GM21526 (cell line): ENCODE data around the gene CADPS.

Experiments
- ATAC-seq: cut with Tn5 transposase; IDR thresholded peaks from one replicate; pipeline ENCODE4 v1.9.1; 2021; ENCODE audit warnings: moderate library complexity; ENCODE audit not compliant: unreplicated experiment, low FRiP score

The CADPS gene

DNA sequence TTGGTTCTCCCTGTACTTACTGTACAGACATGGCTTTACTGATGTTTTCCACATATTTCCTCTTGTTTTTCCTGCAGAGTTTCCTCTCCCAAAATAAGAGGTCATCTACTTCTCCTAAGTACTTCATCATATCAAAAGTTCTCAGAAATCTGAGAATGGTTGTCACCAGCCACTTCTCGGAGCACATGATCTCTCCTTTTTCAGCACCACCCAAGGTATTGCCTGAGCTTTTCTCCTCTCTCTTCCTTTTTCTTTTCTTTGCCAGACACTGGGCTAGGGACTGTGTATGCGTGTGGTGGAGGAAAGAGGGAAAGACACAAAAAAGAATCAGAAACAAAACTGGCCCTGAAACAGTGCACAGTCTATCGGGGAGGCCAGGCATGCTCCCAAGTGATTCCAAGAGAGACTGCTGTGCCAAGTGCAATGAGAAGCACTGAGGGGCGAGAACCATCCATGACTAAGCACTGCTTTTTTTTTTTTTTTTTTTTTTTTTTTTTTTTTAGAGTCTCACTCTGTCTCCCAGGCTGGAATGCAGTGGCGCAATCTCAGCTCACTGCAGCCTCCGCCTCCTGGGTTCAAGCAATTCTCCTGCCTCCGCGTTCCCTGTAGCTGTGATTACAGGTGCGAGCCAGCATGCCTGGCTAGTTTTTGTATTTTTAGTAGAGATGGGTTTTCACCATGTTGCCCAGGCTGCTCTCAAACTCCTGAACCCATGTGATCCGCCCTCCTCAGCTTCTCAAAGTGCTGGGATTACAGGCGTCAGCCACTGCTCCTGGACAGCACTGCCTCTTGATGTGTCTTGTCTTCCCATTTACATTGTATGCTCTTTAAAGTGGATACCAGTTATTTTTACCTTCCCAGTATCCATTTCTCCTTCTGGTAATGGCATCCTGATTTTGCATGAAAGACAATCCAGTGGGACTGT, 307.9 kb downstream of the CADPS start:
- ATAC-seq: no peak

DNA sequence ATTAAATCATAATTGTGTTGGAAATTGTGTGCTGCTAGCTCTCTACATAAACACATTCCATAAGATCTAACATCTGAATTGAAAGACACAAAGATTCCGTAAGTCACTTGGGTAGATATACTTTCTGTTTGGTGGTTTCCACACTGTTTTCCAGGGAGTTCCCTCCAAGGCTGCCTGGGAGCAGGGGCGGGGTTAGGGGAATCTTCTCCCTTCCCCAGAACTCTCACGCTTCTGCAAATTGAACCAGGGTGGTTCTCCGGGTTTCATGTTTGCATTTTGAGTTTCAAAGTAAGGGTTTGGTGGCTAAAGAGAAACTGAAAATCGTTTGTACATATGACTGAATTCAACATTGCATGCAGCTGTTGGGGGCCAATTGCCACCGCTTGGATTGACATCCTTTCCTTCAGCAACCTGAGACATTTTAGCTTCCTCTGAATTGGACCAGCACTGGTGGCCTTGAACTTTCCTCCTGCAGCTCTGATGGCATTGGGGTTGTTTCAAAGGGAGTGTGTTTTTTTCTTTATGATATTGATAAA, 309.1 kb downstream of the CADPS start:
- peak; percentile 74 for ATAC-seq

DNA sequence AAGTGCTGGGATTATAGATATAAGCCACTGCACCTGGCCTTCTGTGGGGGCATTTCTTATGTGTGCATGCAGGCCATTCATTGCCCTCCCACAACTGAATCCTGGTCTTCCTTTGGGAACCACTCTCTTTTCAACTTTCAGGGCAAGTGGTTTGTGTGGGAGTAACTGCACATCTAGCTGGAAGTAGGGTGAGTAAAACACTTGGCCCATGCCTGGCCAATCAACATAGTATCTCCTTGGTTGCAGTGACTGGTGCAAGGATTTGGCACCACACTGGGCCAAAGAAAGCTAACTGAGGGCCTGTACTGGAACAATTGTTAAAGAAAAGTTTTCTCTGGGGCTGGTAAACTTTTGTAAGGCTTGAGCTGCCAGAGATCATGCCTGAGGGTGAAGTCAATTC, 312.6 kb downstream of the CADPS start:
- no peak for ATAC-seq

DNA sequence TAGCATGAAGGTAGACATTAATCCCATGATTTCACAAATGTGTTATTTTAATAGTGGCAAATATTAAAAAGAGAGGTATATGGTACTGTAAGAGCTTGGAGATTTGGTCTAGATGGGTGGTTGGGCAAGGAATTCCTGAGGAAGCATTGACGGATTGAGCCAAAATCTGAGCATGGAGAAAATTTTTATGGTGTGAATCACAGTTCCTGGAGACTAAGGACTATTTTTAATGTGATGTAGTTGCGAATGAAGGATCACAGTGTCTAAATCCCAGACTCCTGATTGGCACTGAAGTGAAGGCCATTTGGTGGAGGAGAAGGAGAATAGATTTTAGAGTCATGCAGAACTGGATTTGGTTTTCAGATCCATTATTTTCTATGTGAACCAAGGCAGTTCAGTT, 313.2 kb downstream of the CADPS start:
- no peak for ATAC-seq

DNA sequence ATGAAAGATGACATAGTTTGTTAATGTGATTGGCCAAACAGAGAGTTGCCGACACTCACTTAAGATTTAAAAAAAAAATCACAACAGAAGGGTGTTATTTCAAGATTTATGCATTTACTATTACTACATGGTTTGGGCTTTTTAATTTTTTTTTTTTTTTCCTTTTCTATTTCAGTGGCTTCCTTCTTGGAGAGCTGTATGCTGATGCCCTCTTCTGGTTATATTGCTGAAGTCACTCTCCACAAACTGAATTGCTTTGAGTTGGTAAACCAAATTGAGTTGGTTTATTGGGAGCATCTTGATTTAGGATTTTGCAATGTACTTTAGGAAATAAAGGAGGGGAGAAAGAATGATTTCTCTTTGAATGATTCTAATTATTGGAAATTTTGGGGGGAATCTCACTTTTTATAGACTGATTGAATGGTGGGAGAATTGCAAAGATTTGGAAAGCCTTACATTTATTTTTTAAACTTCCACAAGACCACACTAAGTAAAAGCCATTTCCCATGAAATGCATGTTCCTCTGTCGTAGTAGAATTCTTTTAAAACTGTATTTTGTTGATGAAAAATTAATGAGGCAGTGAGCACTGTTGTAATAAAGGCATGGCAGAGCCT, 315.3 kb downstream of the CADPS start:
- no peak for ATAC-seq

DNA sequence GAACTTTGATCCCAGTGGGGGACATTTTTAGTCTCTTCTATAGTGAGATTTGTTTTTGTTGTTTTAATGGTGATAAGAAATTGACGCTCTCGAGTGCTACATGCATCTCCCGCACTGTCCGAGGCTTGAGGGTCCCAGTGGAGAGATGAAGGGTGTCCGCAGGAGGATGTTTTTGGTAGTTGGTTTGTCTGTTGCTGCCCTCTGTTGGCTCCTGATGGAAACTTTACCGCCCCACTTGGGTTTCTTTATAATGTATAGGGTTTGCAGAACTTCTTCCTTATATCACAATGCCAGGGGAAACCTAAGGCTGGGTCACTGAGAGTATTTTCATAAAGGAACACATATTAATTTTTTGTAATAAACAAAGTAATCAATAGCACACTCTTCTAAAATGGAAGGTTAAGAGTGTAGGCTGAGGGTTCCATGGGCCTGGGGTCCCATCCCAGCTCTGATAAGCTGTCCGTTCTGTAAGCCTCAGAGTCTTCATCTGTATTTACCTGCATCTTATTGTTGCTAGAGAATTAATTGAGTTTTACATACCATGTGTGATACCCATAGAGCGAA, 316.6 kb downstream of the CADPS start:
- ATAC-seq: no peak

DNA sequence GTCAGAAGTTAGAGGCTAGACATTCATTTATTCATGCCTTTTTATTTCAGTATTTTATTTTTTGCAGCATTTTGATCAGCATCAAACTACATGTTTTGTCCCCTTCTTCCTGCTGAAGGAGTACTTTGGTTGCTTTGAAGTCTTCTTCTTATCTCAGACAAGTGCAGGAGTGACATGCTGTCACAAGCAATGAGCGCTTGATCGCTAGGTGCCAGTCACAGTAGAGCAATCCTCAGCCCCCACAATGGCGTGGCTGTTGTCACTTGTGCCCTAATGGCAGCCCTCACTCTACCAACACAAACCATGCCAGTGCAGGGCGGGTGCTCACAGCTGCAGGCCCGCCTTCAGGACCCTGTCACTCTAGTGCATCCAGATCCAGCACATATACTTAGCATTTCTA, 317.2 kb downstream of the CADPS start:
- no peak for ATAC-seq

DNA sequence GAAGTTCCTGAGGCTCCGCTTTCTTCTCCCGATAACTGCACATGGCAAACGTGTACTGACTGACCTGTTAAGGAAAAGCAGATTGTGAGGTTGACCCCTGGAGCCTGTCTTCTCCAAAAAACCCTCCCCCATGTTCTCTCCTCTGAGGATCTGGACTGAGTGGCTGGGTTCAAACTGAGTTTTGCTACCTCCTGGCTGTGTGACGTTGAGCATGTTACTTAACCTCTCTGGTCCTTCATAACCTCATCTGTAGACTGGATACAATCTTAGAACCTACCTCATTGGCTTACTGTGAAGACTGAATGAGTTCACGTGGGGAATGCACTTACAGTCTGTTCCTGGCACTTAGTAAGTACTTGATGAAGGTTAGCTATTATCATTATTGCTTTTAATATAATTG, 317.8 kb downstream of the CADPS start:
- no peak for ATAC-seq

DNA sequence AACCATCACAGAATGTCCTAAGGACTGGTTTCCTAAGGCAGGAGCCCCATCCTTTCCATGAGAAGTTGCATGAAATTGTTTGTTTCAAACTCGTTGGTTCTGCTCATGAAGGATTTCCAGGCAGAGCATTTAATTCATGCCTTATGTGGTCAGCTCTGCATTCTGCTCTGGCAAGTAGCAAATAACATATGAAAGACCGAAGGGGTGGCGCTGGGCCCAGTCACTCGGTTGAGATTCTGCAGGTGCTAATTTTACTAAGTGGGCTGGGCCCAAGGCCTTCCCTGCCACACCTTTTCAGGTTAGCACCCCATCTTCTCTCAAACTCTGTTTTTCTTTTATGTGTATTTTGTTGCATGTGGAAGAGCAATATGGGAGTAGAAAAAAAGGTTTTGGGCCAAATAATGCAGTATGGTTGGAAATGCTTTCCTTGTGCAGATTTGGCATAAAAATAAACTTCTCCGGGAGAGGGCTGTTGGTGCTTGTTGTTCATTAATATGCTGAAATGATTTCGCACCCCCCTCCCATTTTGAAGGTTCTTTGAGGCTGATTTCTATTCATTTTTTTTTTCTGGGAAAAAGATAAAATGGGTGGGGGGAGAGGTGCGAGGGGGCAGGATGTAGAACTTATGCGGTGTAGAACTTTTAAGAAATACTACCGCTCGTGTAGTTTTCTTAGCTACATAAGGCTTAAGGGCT, 318.9 kb downstream of the CADPS start:
- ATAC-seq: no peak

DNA sequence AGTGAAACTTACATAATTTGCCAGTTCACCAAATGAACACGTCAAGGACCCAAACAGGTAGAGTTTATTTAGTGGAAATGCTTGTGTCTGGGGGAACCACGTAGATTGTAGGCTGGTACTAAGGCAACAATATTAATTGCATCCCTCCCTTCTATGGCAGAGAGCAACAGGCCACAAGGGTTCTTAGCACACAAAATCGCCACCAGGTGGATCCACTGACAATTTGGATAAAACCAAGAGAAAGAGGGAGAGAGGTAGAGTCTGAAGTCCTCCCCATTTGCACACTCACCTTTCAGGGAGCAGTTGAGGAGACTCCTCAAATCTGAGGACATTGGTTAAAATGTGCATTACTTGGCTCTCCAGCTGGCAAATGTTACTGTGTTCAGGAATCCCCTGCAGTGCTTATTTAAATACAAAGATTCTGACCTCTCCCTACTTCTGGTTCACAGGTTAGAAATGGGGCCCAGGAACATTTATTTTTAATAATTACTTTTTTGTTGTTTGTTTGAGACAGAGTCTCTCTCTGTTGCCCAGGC, 320.9 kb downstream of the CADPS start:
- ATAC-seq: no peak

DNA sequence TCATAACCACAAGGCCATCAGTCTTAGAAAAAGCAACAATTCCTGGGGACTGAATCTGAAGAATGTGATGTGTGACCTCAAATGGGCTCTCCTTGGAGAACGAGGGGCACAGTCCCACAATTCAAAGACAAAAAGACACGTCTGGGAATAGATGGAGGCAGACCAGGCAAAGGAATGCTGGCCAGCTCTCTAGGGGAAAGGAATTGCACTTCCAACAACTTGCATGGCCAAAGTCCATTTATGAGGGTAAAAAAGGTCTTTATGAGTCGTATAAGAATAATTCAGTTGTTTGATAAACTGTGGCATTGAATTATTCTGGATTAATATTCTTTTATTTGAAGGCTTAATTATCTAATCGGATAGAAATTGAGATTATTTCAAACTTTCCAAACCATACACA, 321.4 kb downstream of the CADPS start:
- ATAC-seq: no peak

DNA sequence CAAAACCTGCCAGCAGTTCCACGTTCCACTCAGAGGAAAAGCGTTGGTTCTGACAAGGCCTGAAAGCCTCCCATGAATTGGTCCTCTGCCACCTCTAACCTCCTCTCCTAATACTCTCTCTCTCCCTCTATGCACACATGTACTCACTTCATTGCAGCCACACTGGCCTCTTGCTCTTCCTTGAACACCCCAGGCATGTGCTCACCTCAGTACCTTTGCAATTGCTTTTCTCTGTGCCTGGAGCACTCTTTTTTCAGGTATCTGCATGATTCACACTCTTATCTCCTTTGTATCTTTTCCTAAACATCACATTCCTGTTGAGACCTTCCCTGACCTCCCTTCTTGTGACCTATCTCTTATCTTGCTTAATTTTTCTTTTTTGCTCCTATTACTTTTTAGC, 323.7 kb downstream of the CADPS start:
- no peak for ATAC-seq

DNA sequence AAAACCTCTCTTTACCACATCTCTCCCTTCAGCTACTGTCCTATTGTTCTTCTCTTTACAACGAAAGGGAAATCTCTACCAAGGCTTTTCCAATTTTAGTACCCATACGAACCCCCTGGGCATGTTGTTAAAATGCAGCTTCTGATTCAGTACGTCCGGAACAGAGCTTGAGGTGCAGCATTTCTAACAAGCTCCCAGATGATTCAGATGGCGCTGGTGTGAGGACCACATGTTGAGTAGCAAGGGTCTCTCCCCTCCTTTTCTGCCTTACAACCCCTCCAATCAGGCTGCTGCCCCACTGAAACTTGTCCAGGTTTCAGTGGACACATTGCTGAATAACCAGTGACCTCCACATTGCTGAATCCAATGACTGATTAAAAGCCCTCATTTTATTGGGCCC, 324.8 kb downstream of the CADPS start:
- ATAC-seq: no peak

DNA sequence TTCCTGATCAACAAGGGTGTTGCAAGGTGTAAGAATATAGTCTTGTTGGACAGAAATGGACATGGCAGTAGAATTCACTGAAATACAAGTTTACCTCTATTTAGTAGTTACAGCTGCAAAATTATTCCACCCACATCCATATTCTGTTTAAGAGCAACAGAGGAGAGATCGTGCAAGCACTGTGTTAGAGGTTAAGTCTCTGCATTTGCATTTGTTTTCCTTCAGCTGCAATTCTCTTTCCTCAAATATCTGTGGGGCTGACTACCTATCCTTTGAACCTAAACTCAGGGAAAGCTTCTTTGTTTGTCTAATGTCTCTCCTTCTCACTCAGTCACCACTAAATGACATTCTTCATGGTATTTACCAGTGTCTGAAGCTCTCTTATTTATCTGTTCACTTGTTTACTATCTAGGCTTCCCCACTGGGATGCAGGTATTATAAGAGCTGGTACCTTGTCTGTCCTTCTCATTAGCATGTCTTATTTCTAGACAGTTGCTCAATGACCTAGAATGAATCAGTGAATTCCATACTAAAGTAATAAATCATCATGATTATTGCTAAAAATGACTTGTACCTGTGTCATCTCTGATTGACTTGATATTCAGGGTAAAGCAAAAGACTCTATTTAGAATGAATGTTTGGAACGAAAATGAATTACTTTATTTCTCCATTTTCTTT, 326.5 kb downstream of the CADPS start:
- ATAC-seq: no peak

DNA sequence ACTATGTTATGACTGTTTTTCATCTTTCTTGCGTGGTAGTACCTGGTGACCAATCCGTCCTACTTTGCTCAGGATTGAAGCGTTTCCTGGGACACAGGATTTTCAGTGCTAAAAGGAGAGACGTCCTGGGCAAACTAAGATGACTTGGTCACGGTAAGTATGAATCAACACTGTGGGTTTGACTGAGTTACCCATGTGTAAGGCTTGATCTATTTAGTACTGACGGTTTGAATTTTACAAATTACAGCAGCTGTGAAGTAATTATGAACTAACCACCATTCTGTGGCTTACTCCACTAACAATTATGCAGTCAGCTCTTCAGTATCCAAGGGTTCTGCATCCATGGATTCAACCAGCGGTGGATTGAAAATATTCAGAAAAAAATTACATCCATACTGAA, 328.9 kb downstream of the CADPS start:
- no peak for ATAC-seq

DNA sequence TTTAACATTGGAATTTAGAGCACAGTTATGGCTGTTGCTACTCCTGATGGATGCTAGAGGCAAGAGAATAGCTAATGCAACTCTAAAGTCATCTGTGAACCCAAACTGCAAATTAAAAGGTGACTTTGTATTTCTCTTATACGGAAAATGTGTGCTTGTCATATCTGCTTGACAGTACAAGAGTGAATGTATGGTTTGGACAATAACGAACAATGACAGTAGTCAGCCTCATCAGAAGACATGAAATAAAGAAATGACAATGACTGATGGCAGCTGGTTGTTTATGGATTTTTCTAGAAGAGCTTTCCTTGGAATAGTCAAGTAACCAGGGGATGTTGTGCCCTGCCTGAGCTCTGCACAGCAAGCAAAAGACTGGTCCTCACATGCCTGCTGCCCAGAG, 333.0 kb downstream of the CADPS start:
- no peak for ATAC-seq

DNA sequence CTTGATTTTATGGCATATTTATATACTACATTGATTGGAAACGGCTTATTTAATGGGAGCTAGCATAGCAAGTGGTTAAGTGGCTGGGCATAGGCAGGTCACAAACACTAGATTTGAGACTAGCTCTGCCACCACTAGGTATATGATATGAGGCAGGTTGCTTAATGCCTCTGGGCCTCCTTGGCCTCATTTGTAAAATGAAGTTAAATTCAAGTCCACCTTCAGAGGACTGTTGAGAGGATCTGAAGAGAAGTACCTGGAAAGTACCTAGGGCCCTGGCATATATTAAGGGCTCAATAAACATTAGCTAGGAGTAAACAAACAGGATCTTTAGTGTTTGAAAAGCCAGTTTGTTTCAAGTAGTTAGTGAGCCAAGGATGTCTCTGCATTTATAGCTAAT, 335.5 kb downstream of the CADPS start:
- ATAC-seq: no peak

DNA sequence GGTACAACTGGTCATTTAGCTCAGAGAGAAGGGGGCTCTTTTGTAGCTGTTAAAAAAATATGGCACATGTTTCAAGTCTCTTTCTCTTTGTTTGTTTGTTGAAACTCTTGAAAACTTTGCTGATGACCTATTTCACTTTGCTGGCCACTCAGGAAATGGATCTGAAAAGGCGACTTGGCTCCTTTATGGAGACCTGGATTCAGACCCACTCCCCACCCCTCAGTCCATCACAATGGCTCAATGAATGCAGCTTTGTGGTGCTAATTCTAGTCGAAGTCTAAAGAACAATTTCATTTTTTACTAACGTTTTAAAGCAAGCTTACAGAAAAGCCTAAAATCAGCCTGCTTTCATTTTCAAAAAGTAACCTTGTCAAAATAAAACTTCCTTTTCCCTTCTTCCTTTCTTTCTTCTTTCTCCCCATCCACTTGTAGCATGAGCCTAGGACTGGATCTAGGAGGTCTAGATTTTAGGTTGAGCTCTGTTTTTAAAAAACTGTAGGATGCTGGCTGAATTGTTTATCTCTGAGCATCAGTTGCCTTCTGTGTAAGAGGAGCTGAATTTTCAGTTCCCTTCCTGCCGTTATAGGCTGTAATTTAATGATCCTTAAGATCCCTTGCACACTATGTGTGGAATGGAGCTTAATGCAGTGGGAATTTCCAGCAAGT, 336.4 kb downstream of the CADPS start:
- no peak for ATAC-seq

DNA sequence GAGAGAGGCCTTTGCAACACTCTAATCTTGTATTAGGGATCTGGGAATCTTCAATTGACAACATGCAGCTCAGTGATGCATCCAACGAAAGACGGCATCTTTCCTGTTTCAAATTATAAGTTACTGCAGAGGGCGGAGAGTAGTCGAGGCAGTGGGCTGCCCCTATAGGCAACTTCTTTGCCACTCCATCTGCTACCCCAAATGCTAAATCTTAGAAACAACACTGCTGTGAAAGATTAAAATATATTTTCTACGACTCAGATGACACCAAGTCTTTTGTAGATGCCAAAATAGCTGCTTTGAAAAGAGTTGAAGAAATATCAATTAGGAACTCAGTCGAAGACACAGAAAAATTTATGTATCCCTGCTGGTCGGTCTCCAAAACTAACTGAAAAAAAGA, 340.9 kb downstream of the CADPS start:
- ATAC-seq: no peak

DNA sequence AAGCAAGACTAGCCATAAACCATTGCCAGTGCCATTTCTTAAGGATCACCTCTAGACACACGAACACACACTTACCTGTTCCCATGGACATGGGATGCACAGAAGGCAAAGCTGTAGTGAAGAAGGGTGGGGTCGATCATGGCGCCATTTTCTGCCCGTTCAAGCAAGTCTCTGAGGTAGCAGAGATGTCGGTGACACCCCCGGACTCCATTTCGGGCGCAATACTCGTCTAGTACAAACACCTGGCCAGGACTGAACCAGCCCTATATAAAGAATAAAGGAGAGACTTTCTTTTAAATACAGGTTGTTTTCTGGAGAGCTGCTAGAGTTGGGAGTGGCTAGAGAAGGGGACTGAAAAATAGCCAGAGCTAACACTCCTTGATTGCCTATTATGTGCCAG, 342.4 kb downstream of the CADPS start:
- ATAC-seq: no peak
